Mesenchymal stem cell (in vitro differentiated cells and primary cell): ENCODE data around the gene NCS1.

Source experiments
- DNase-seq: peaks from one replicate; pipeline ENCODE4 v3.0.0-alpha.2; 2013
- H2AFZ ChIP-seq: one replicate; pipeline ENCODE4 v1.6.1; 2013; ENCODE audit warnings: low read depth, mild to moderate bottlenecking, control low read depth, inconsistent platforms, low read length, moderate library complexity
- H2AK5ac ChIP-seq: 2 replicates; pipeline ENCODE4 v1.6.1; 2013; ENCODE audit warnings: low read length, moderate library complexity, mild to moderate bottlenecking, inconsistent platforms; ENCODE audit not compliant: severe bottlenecking
- H2BK120ac ChIP-seq: one replicate; pipeline ENCODE4 v1.6.1; 2013; ENCODE audit warnings: low read depth, mild to moderate bottlenecking, inconsistent platforms, low read length, moderate library complexity
- H2BK12ac ChIP-seq, 2 experiments: one replicate each; pipeline ENCODE4 v1.6.1; 2013; ENCODE audit warnings: inconsistent platforms in 2 of 2, low read length in 2 of 2, mild to moderate bottlenecking in 2 of 2, moderate library complexity in 2 of 2, control low read depth in 1 of 2
- H2BK15ac ChIP-seq: one replicate; pipeline ENCODE4 v1.6.1; 2013; ENCODE audit warnings: mild to moderate bottlenecking, low read depth, inconsistent platforms; ENCODE audit not compliant: poor library complexity, severe bottlenecking
- H2BK5ac ChIP-seq: 2 replicates; pipeline ENCODE4 v1.6.1; 2013; ENCODE audit warnings: low read depth, mild to moderate bottlenecking, low read length, control low read depth, inconsistent platforms; ENCODE audit not compliant: poor library complexity, severe bottlenecking
- H3K14ac ChIP-seq, 2 experiments: one replicate each; pipeline ENCODE4 v1.6.1; 2013; ENCODE audit warnings: inconsistent platforms in 2 of 2, low read length in 2 of 2, control low read depth in 1 of 2, mild to moderate bottlenecking in 1 of 2, moderate library complexity in 1 of 2
- H3K18ac ChIP-seq, 2 experiments: one replicate each; pipeline ENCODE4 v1.6.1; 2013; ENCODE audit warnings: inconsistent platforms in 2 of 2, low read length in 2 of 2, control low read depth in 1 of 2, low read depth in 1 of 2, mild to moderate bottlenecking in 1 of 2
- H3K23ac ChIP-seq, 2 experiments: one replicate each; pipeline ENCODE4 v1.6.1; 2013; ENCODE audit warnings: inconsistent platforms in 2 of 2, low read length in 2 of 2, mild to moderate bottlenecking in 2 of 2, moderate library complexity in 2 of 2, control low read depth in 1 of 2
- H3K27ac ChIP-seq: 2 replicates; pipeline ENCODE4 v1.5.1; 2013; ENCODE audit warnings: mild to moderate bottlenecking, moderate library complexity, low read length, control low read depth, inconsistent platforms; ENCODE audit not compliant: poor library complexity, severe bottlenecking
- H3K27me3 ChIP-seq, 2 experiments: 2 replicates each; pipeline versions ENCODE4 v1.6.1 to v1.7.0; 2013; ENCODE audit warnings: low read length in 2 of 2, mild to moderate bottlenecking in 2 of 2, moderate library complexity in 2 of 2, control low read depth in 1 of 2, inconsistent platforms in 1 of 2; ENCODE audit not compliant: control insufficient read depth in 1 of 2, insufficient read depth in 1 of 2
- H3K36me3 ChIP-seq, 2 experiments: 2 replicates each; pipeline versions ENCODE4 v1.6.1 to v1.7.0; 2013; ENCODE audit warnings: low read length in 2 of 2, control low read depth in 1 of 2, inconsistent platforms in 1 of 2, low read depth in 1 of 2, mild to moderate bottlenecking in 1 of 2; ENCODE audit not compliant: insufficient read depth in 2 of 2, control insufficient read depth in 1 of 2
- H3K4ac ChIP-seq, 2 experiments: one replicate each; pipeline ENCODE4 v1.6.1; 2013; ENCODE audit warnings: inconsistent platforms in 2 of 2, low read length in 2 of 2, mild to moderate bottlenecking in 2 of 2, moderate library complexity in 2 of 2, control low read depth in 1 of 2, low read depth in 1 of 2
- H3K4me1 ChIP-seq: 2 replicates; pipeline ENCODE4 v1.6.1; 2013; ENCODE audit warnings: low read depth, low read length, control low read depth; ENCODE audit not compliant: control insufficient read depth, insufficient read depth
- H3K4me2 ChIP-seq: 2 replicates; pipeline ENCODE4 v1.6.1; 2013; ENCODE audit warnings: low read length, mild to moderate bottlenecking, inconsistent platforms; ENCODE audit not compliant: poor library complexity, severe bottlenecking
- H3K4me3 ChIP-seq, 2 experiments: 2 replicates each; pipeline versions ENCODE4 v1.5.1 to v1.7.0; 2013; ENCODE audit warnings: low read length in 2 of 2, mild to moderate bottlenecking in 2 of 2, control low read depth in 1 of 2, low read depth in 1 of 2; ENCODE audit not compliant: insufficient read depth in 1 of 2
- H3K79me1 ChIP-seq: replicated peaks from 2 replicates; pipeline ENCODE4 v1.6.1; 2013; ENCODE audit warnings: mild to moderate bottlenecking, control low read depth, low read length, inconsistent platforms; ENCODE audit not compliant: poor library complexity, severe bottlenecking
- H3K9ac ChIP-seq: 2 replicates; pipeline ENCODE4 v1.7.0; 2013; ENCODE audit warnings: mild to moderate bottlenecking, low read length, moderate library complexity
- H3K9me3 ChIP-seq: 2 replicates; pipeline ENCODE4 v1.7.0; 2013; ENCODE audit warnings: mild to moderate bottlenecking, low read length; ENCODE audit not compliant: control insufficient read depth
- H4K8ac ChIP-seq: one replicate; pipeline ENCODE4 v1.6.1; 2013; ENCODE audit warnings: inconsistent platforms, mild to moderate bottlenecking, low read length, moderate library complexity
- H4K91ac ChIP-seq: one replicate; pipeline ENCODE4 v1.6.1; 2013; ENCODE audit warnings: mild to moderate bottlenecking, low read length, inconsistent platforms
- WGBS: methylation state at CpG from one replicate; pipeline ENCODE4 v1.1.7; 2013; ENCODE audit warnings: mixed read lengths; 5-methylcytosine and 5-hydroxymethylcytosine counted together

Gene NCS1

GRCh38 chr9:130212543-130213297, 40.5 kb downstream of the NCS1 start:
- peaks cover 9 to 26% of the 10 kb centered on the region in 2 experiments for H3K36me3 ChIP-seq
- no peaks in the 10 kb centered on the region for H3K9me3 ChIP-seq

GRCh38 chr9:130213911-130214761, 41.9 kb downstream of the NCS1 start:
- H2BK12ac ChIP-seq = peak overlapping the region in 1 of 2 experiments; percentile 75
- no peak overlapping the region for H4K8ac ChIP-seq
- H3K4me1 ChIP-seq = peaks cover 49% of the 10 kb centered on the region
- H2BK120ac ChIP-seq = no peak overlapping the region
- DNase-seq = peak; percentile 76
- no peak overlapping the region for H2AK5ac ChIP-seq
- no peaks in the 10 kb centered on the region for H3K27me3 ChIP-seq
- H3K14ac ChIP-seq = peak overlapping the region in 1 of 2 experiments; percentile 93
- no peak overlapping the region for H3K9ac ChIP-seq
- no peak overlapping the region for H2AFZ ChIP-seq
- H3K23ac ChIP-seq = no peak overlapping the region
- peak overlapping the region in 1 of 2 experiments; percentile 86 for H3K18ac ChIP-seq
- H3K79me1 ChIP-seq = peaks cover 38% of the 10 kb centered on the region
- no peaks in the 10 kb centered on the region for H3K9me3 ChIP-seq
- 53% methylated on average over 19 of the region's 19 CpGs for WGBS
- peak overlapping the region; percentile 67 for H4K91ac ChIP-seq
- peak overlapping the region in 1 of 2 experiments; percentile 47 for H3K4ac ChIP-seq
- H3K4me2 ChIP-seq = no peak overlapping the region
- H2BK15ac ChIP-seq = no peak overlapping the region
- no peak overlapping the region for H2BK5ac ChIP-seq
- H3K27ac ChIP-seq = peak overlapping the region; percentile 24
- no peak overlapping the region for H3K4me3 ChIP-seq
- H3K36me3 ChIP-seq = peaks cover 20 to 35% of the 10 kb centered on the region in 2 experiments

More at GRCh38 chr9:130212543-130213297, 40.5 kb downstream of the NCS1 start:
- peak overlapping the region in 1 of 2 experiments; percentile 53 for H3K14ac ChIP-seq
- H3K23ac ChIP-seq = no peak overlapping the region
- no peak overlapping the region for H4K8ac ChIP-seq
- H2AFZ ChIP-seq = no peak overlapping the region
- H3K4ac ChIP-seq = no peak overlapping the region
- H3K27me3 ChIP-seq = no peaks in the 10 kb centered on the region
- peaks cover 58% of the 10 kb centered on the region for H3K4me1 ChIP-seq
- no peak overlapping the region for H3K27ac ChIP-seq
- no peak overlapping the region for H2BK5ac ChIP-seq
- WGBS = 90% methylated on average over 17 of the region's 17 CpGs
- no peak for DNase-seq
- no peak overlapping the region for H2BK120ac ChIP-seq
- H2BK12ac ChIP-seq = peak overlapping the region in 1 of 2 experiments; percentile 19
- peak overlapping the region; percentile 60 for H2BK15ac ChIP-seq
- peak overlapping the region; percentile 39 for H2AK5ac ChIP-seq
- H4K91ac ChIP-seq = peak overlapping the region; percentile 27
- H3K79me1 ChIP-seq = peaks cover 34% of the 10 kb centered on the region
- no peak overlapping the region for H3K4me2 ChIP-seq
- peak overlapping the region in 1 of 2 experiments; percentile 40 for H3K18ac ChIP-seq
- no peak overlapping the region for H3K9ac ChIP-seq
- no peak overlapping the region for H3K4me3 ChIP-seq

GRCh38 chr9:130214776-130215340, 42.7 kb downstream of the NCS1 start:
- no peak overlapping the region for H3K23ac ChIP-seq
- WGBS = 90% methylated on average over 2 of the region's 3 CpGs

More at GRCh38 chr9:130214776-130215340, 42.7 kb downstream of the NCS1 start:
- peak overlapping the region; percentile 34 to 85 for H3K18ac ChIP-seq
- H4K91ac ChIP-seq = peak overlapping the region; percentile 25
- H3K36me3 ChIP-seq = peaks cover 20 to 43% of the 10 kb centered on the region in 2 experiments
- H2AFZ ChIP-seq = no peak overlapping the region
- no peak for DNase-seq
- peak overlapping the region; percentile 24 for H3K27ac ChIP-seq
- peak overlapping the region; percentile 78 for H2AK5ac ChIP-seq
- no peak overlapping the region for H2BK15ac ChIP-seq
- no peak overlapping the region for H2BK120ac ChIP-seq
- H3K4me2 ChIP-seq = no peak overlapping the region
- peaks cover 40% of the 10 kb centered on the region for H3K79me1 ChIP-seq
- peak overlapping the region; percentile 24 to 83 for H3K4ac ChIP-seq
- peak overlapping the region in 1 of 2 experiments; percentile 92 for H2BK12ac ChIP-seq
- no peak overlapping the region for H4K8ac ChIP-seq
- no peak overlapping the region for H3K9ac ChIP-seq
- no peak overlapping the region for H3K4me3 ChIP-seq
- no peak overlapping the region for H2BK5ac ChIP-seq
- H3K14ac ChIP-seq = no peak overlapping the region
- no peaks in the 10 kb centered on the region for H3K27me3 ChIP-seq
- H3K9me3 ChIP-seq = no peaks in the 10 kb centered on the region
- peaks cover 48% of the 10 kb centered on the region for H3K4me1 ChIP-seq
